ENCODE measurements around the gene LCORL.

DNA sequence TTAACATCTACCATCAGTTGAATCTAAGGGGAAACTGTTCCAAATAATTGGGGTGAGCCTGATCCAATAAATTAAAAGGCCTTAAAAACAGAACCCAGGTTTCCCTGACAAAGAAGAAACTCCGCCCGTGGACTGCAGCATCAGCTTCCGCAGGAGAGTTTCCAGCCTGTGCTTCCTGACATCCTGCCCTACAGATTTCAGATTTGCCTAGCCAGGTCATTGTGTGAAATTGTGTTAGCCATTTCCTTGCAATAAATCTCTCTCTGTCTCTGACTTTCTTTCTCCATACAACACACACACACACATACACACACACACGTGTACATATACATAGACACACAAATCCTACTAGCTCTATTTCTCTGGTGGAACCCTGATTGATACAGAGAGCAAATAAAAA is 48.3 kb upstream of the LCORL start:
- no peak for TF ChIP-seq CTCF (IDR thresholded peaks at IDR 0.05)
- TF ChIP-seq POLR2A (IDR thresholded peaks at IDR 0.05): no peak
